ENCODE data around the gene RTN4IP1.

The RTN4IP1 gene

GRCh38 chr6:106530502-106530901 is 98.8 kb downstream of the RTN4IP1 start:
- H3K9me3 ChIP-seq (ENCODE audit: insufficient read depth, low read depth, low read length): no peaks in the 10 kb centered on the region
- no peak overlapping the region for H4K8ac ChIP-seq (ENCODE audit: low read depth, low read length)
- H2AFZ ChIP-seq (ENCODE audit: insufficient read depth, low read length, poor library complexity): no peak overlapping the region
- H3K27me3 ChIP-seq (ENCODE audit: insufficient read depth, low read length): no peaks in the 10 kb centered on the region
- no CpG with 5 or more reads among the region's 1 CpG for WGBS (ENCODE audit: extremely low coverage, insufficient coverage, insufficient read length)
- DNase-seq: peak; percentile 66 to 90
- no peak overlapping the region for H3K4ac ChIP-seq (ENCODE audit: low read depth, low read length)
- no peaks in the 10 kb centered on the region for H3K36me3 ChIP-seq (ENCODE audit: control insufficient read depth in 1 of 2, insufficient read depth in 2 of 2, low read length in 2 of 2)
- H3K23ac ChIP-seq (ENCODE audit: low read length): no peak overlapping the region
- no peak overlapping the region for H3K14ac ChIP-seq (ENCODE audit: low read length)
- H2BK12ac ChIP-seq (ENCODE audit: low read length): no peak overlapping the region
- no peak overlapping the region for H3K9ac ChIP-seq (ENCODE audit: low read length)
- H3K4me1 ChIP-seq (ENCODE audit: control insufficient read depth in 1 of 2, insufficient read depth in 2 of 2, low read length in 2 of 2): peaks cover 0 to 1% of the 10 kb centered on the region in 2 experiments
- H3K4me3 ChIP-seq (ENCODE audit: low read depth, low read length): no peak overlapping the region
- no peak overlapping the region for H3K4me2 ChIP-seq (ENCODE audit: low read length)
- H2BK120ac ChIP-seq (ENCODE audit: insufficient read depth, low read length, poor library complexity): no peak overlapping the region
- H3K79me2 ChIP-seq (ENCODE audit: control insufficient read depth, insufficient read depth, low read length, poor library complexity): no peaks in the 10 kb centered on the region
- no peak overlapping the region for H3K27ac ChIP-seq (ENCODE audit: low read depth, low read length)
- no peak overlapping the region for H4K12ac ChIP-seq (ENCODE audit: low read depth, low read length)
- H4K91ac ChIP-seq (ENCODE audit: low read depth, low read length): no peak overlapping the region
- H2BK5ac ChIP-seq (ENCODE audit: low read depth, low read length, poor library complexity): no peak overlapping the region
- no peaks in the 10 kb centered on the region for H3K79me1 ChIP-seq (ENCODE audit: low read length)
- H3K18ac ChIP-seq (ENCODE audit: low read length): no peak overlapping the region
- H2AK5ac ChIP-seq (ENCODE audit: low read length): no peak overlapping the region

DNA sequence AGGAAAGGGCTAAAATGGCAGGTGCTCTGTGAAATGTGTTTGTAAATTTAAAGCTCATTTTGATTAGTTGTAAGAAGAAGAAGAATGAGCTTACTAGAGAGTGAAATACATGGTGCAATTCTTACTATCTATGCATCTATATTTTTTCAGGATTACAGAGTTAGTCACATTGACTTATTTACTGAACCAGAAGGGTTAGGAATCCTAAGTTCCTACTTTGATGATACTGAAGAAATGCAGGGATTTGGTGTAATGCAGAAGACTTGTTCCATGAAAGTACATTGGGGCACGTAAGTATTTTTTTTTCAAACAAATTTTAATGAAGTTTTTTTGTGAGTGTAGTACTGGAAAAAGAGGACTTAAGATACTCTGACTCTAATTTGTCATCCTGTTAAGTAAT is 99.3 kb downstream of the RTN4IP1 start:
- Histone ChIP-seq H3K4ac (ENCODE audit: low read depth, low read length) (no peak overlapping the region), H3K9me3 (ENCODE audit: insufficient read depth, low read depth, low read length) (no peaks in the 10 kb centered on the region), H3K4me2 (ENCODE audit: low read length) (no peak overlapping the region), H3K4me3 (ENCODE audit: low read depth, low read length) (no peak overlapping the region), H3K27me3 (ENCODE audit: insufficient read depth, low read length) (no peaks in the 10 kb centered on the region), H2AK5ac (ENCODE audit: low read length) (no peak overlapping the region), H3K27ac (ENCODE audit: low read depth, low read length) (no peak overlapping the region), H3K4me1 (ENCODE audit: control insufficient read depth in 1 of 2, insufficient read depth in 2 of 2, low read length in 2 of 2) (peaks cover 0 to 1% of the 10 kb centered on the region in 2 experiments), H4K8ac (ENCODE audit: low read depth, low read length) (no peak overlapping the region), H3K79me2 (ENCODE audit: control insufficient read depth, insufficient read depth, low read length, poor library complexity) (no peaks in the 10 kb centered on the region), H3K14ac (ENCODE audit: low read length) (no peak overlapping the region), H2BK5ac (ENCODE audit: low read depth, low read length, poor library complexity) (no peak overlapping the region), H3K79me1 (ENCODE audit: low read length) (no peaks in the 10 kb centered on the region), H3K18ac (ENCODE audit: low read length) (no peak overlapping the region), H3K36me3 (ENCODE audit: control insufficient read depth in 1 of 2, insufficient read depth in 2 of 2, low read length in 2 of 2) (no peaks in the 10 kb centered on the region), H3K9ac (ENCODE audit: low read length) (no peak overlapping the region), H3K23ac (ENCODE audit: low read length) (no peak overlapping the region), H4K12ac (ENCODE audit: low read depth, low read length) (no peak overlapping the region), H2BK12ac (ENCODE audit: low read length) (no peak overlapping the region), H2BK120ac (ENCODE audit: insufficient read depth, low read length, poor library complexity) (no peak overlapping the region), H2AFZ (ENCODE audit: insufficient read depth, low read length, poor library complexity) (no peak overlapping the region), H4K91ac (ENCODE audit: low read depth, low read length) (no peak overlapping the region)
- peak in 1 of 2 donors; percentile 61 for DNase-seq
- WGBS (ENCODE audit: extremely low coverage, insufficient coverage, insufficient read length): no CpG with 5 or more reads among the region's 1 CpG

- no peak overlapping the region for H3K18ac ChIP-seq (ENCODE audit: low read length)
- no peak overlapping the region for H4K8ac ChIP-seq (ENCODE audit: low read depth, low read length)
- no peak overlapping the region for H3K4me3 ChIP-seq (ENCODE audit: low read depth, low read length)
- no peaks in the 10 kb centered on the region for H3K79me1 ChIP-seq (ENCODE audit: low read length)
- H4K91ac ChIP-seq (ENCODE audit: low read depth, low read length): no peak overlapping the region
- no peak for DNase-seq
- no peak overlapping the region for H2AFZ ChIP-seq (ENCODE audit: insufficient read depth, low read length, poor library complexity)
- no peak overlapping the region for H3K27ac ChIP-seq (ENCODE audit: low read depth, low read length)
- no peak overlapping the region for H2BK5ac ChIP-seq (ENCODE audit: low read depth, low read length, poor library complexity)
- H3K14ac ChIP-seq (ENCODE audit: low read length): no peak overlapping the region
- no peaks in the 10 kb centered on the region for H3K79me2 ChIP-seq (ENCODE audit: control insufficient read depth, insufficient read depth, low read length, poor library complexity)
- no peak overlapping the region for H4K12ac ChIP-seq (ENCODE audit: low read depth, low read length)
- H3K27me3 ChIP-seq (ENCODE audit: insufficient read depth, low read length): no peaks in the 10 kb centered on the region
- no CpG with 5 or more reads among the region's 3 CpGs for WGBS (ENCODE audit: extremely low coverage, insufficient coverage, insufficient read length)
- peaks cover 0 to 1% of the 10 kb centered on the region in 2 experiments for H3K4me1 ChIP-seq (ENCODE audit: control insufficient read depth in 1 of 2, insufficient read depth in 2 of 2, low read length in 2 of 2)
- H3K4ac ChIP-seq (ENCODE audit: low read depth, low read length): no peak overlapping the region
- H2AK5ac ChIP-seq (ENCODE audit: low read length): no peak overlapping the region
- H2BK120ac ChIP-seq (ENCODE audit: insufficient read depth, low read length, poor library complexity): no peak overlapping the region
- H3K9me3 ChIP-seq (ENCODE audit: insufficient read depth, low read depth, low read length): no peaks in the 10 kb centered on the region
- no peak overlapping the region for H2BK12ac ChIP-seq (ENCODE audit: low read length)
- no peak overlapping the region for H3K9ac ChIP-seq (ENCODE audit: low read length)
- no peaks in the 10 kb centered on the region for H3K36me3 ChIP-seq (ENCODE audit: control insufficient read depth in 1 of 2, insufficient read depth in 2 of 2, low read length in 2 of 2)
- no peak overlapping the region for H3K4me2 ChIP-seq (ENCODE audit: low read length)
- no peak overlapping the region for H3K23ac ChIP-seq (ENCODE audit: low read length)
Measured at GRCh38 chr6:106529438-106529837, 99.9 kb downstream of the RTN4IP1 start.

DNA sequence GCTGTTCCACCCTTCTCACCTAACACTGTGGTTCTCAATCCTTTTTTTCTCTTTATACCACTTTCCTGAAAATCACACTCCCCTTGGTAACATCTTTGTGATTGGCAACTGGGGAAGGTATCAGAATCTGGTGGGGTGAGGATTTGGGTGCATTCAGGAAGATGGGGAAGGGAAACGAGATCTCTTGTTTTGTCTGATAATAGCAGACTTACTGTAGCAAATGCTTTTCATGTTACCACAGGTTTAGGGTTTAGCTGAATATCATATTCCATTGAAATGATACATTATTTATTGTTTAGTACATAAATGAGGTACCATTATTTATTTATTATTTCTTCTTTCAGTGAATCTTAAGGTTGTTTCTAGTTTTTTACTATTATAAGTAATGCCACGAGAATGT is 100.8 kb downstream of the RTN4IP1 start:
- H3K4ac ChIP-seq (ENCODE audit: low read depth, low read length): no peak overlapping the region
- no peak overlapping the region for H3K4me3 ChIP-seq (ENCODE audit: low read depth, low read length)
- H2BK12ac ChIP-seq (ENCODE audit: low read length): no peak overlapping the region
- H2BK5ac ChIP-seq (ENCODE audit: low read depth, low read length, poor library complexity): no peak overlapping the region
- H3K27me3 ChIP-seq (ENCODE audit: insufficient read depth, low read length): no peaks in the 10 kb centered on the region
- DNase-seq: no peak
- peaks cover 0 to 1% of the 10 kb centered on the region in 2 experiments for H3K4me1 ChIP-seq (ENCODE audit: control insufficient read depth in 1 of 2, insufficient read depth in 2 of 2, low read length in 2 of 2)
- H2AK5ac ChIP-seq (ENCODE audit: low read length): no peak overlapping the region
- H3K79me1 ChIP-seq (ENCODE audit: low read length): no peaks in the 10 kb centered on the region
- no peaks in the 10 kb centered on the region for H3K9me3 ChIP-seq (ENCODE audit: insufficient read depth, low read depth, low read length)
- no peaks in the 10 kb centered on the region for H3K36me3 ChIP-seq (ENCODE audit: control insufficient read depth in 1 of 2, insufficient read depth in 2 of 2, low read length in 2 of 2)
- no peak overlapping the region for H4K12ac ChIP-seq (ENCODE audit: low read depth, low read length)
- no peak overlapping the region for H3K14ac ChIP-seq (ENCODE audit: low read length)
- WGBS (ENCODE audit: extremely low coverage, insufficient coverage, insufficient read length): no CpG with 5 or more reads among the region's 2 CpGs
- no peak overlapping the region for H3K27ac ChIP-seq (ENCODE audit: low read depth, low read length)
- H4K8ac ChIP-seq (ENCODE audit: low read depth, low read length): no peak overlapping the region
- no peak overlapping the region for H3K4me2 ChIP-seq (ENCODE audit: low read length)
- H2AFZ ChIP-seq (ENCODE audit: insufficient read depth, low read length, poor library complexity): no peak overlapping the region
- H3K23ac ChIP-seq (ENCODE audit: low read length): no peak overlapping the region
- H3K9ac ChIP-seq (ENCODE audit: low read length): no peak overlapping the region
- H4K91ac ChIP-seq (ENCODE audit: low read depth, low read length): no peak overlapping the region
- H3K18ac ChIP-seq (ENCODE audit: low read length): no peak overlapping the region
- no peaks in the 10 kb centered on the region for H3K79me2 ChIP-seq (ENCODE audit: control insufficient read depth, insufficient read depth, low read length, poor library complexity)
- no peak overlapping the region for H2BK120ac ChIP-seq (ENCODE audit: insufficient read depth, low read length, poor library complexity)
